Measurements from ENCODE around the gene ATP11B. TPM values are rescaled to one million over a fixed set of nuclear protein-coding genes. Genes with fewer than 3 reads are reported as not detected.

Gene ATP11B
- polyA plus RNA-seq, 2 of the 4 experiments (the other 2 are of a cell fraction): 10.1 to 17.2 TPM

- DNase-seq (ENCODE audit: low read depth in 1 of 2, low spot score in 1 of 2) (no peak), FAIRE-seq (no peak), ATAC-seq (no peak)
- Histone ChIP-seq H3K9me3 (no peaks in the 10 kb centered on the region), H3K4me2 (no peak overlapping the region), H3K27ac (no peak overlapping the region), H3K4me1 (peaks cover 5% of the 10 kb centered on the region; the same call in 2 of the 3 replicates), H3K4me3 (no peak overlapping the region)
- 79% methylated on average over 1 of the region's 1 CpG for WGBS (ENCODE audit: missing lambda C conversion rate)
- no peak for TF ChIP-seq CTCF (IDR thresholded peaks at IDR 0.05)
- no peak for TF ChIP-seq KDM5A (IDR thresholded peaks at IDR 0.05)
- no peak for TF ChIP-seq NPAS2 (CRISPR knock-in tag; IDR thresholded peaks at IDR 0.05; ENCODE audit: borderline replicate concordance)
- TF ChIP-seq ZSCAN20 (CRISPR knock-in tag; IDR thresholded peaks at IDR 0.05): no peak
- TF ChIP-seq PHF8 (IDR thresholded peaks at IDR 0.05; ENCODE audit: borderline replicate concordance, low read depth): no peak
- no peak for TF ChIP-seq CHD4 (IDR thresholded peaks at IDR 0.05; ENCODE audit: borderline replicate concordance)
- no peak for TF ChIP-seq FOSL2 (IDR thresholded peaks at IDR 0.05)
- TF ChIP-seq FOSL2 (CRISPR knock-in tag; IDR thresholded peaks at IDR 0.05): no peak
- TF ChIP-seq POLR2A (IDR thresholded peaks at IDR 0.05; ENCODE audit: low read length): no peak
- TF ChIP-seq HEYL (CRISPR knock-in tag; IDR thresholded peaks at IDR 0.05): no peak
- TF ChIP-seq SMC3 (IDR thresholded peaks at IDR 0.05): no peak
- TF ChIP-seq FOXS1 (CRISPR knock-in tag; IDR thresholded peaks at IDR 0.05): no peak
- TF ChIP-seq HES2 (IDR thresholded peaks at IDR 0.05): no peak
- no peak for TF ChIP-seq PBX3 (IDR thresholded peaks at IDR 0.05)
- no peak for TF ChIP-seq JUN (IDR thresholded peaks at IDR 0.05)
- TF ChIP-seq MAZ (IDR thresholded peaks at IDR 0.05; ENCODE audit: borderline replicate concordance, low read depth, low read length): no peak
- TF ChIP-seq ZC3H11A (IDR thresholded peaks at IDR 0.05): no peak
- TF ChIP-seq ESRRA (IDR thresholded peaks at IDR 0.05; ENCODE audit: borderline replicate concordance, low read length): no peak
- no peak for TF ChIP-seq RFX5 (IDR thresholded peaks at IDR 0.05)
- TF ChIP-seq HOXA7 (CRISPR knock-in tag; IDR thresholded peaks at IDR 0.05): no peak
- ChIA-PET CTCF (no interaction called here), POLR2A (no interaction called here)
These were observed 18.8 kb downstream of the ATP11B start for GRCh38 chr3:182812123-182812522.

GRCh38 chr3:182814419-182815062 lies 21.2 kb downstream of the ATP11B start:
- POLR2A ChIA-PET: interaction anchor here (0.6 to 0.7 kb wide), 2 partner anchors 225 to 294 kb away, joined by 5 to 14 read pairs; no protein-coding TSS in a partner anchor
- TF ChIP-seq MAFK (IDR thresholded peaks at IDR 0.05; ENCODE audit: partially characterized antibody) (no peak), USF2 (IDR thresholded peaks at IDR 0.05) (no peak), MAZ (IDR thresholded peaks at IDR 0.05; ENCODE audit: borderline replicate concordance, low read depth, low read length) (no peak), EHMT2 (IDR thresholded peaks at IDR 0.05; ENCODE audit: low read depth) (no peak), NPAS2 (CRISPR knock-in tag; IDR thresholded peaks at IDR 0.05; ENCODE audit: borderline replicate concordance) (no peak), TFCP2L1 (CRISPR knock-in tag; IDR thresholded peaks at IDR 0.05) (no peak)
- CTCF ChIA-PET: no interaction called here
- Histone ChIP-seq H3K9me3 (no peaks in the 10 kb centered on the region), H3K4me2 (no peak overlapping the region), H3K27ac (no peak overlapping the region), H3K4me3 (no peak overlapping the region), H3K4me1 (peaks cover 5% of the 10 kb centered on the region; the same call in 2 of the 3 replicates)
- ATAC-seq: no peak
- no peak for FAIRE-seq
- WGBS (ENCODE audit: missing lambda C conversion rate): 91% methylated on average over 4 of the region's 4 CpGs
- no peak for DNase-seq (ENCODE audit: low read depth in 1 of 2, low spot score in 1 of 2)

Data from A549 (cell line).